BE2C (cell line): ENCODE data around the gene GABRA6. TPM values are rescaled to one million over a fixed set of nuclear protein-coding genes. Genes with fewer than 3 reads are reported as not detected.
"Not testable (repeated sequence)": the region's sequence is repeated elsewhere in the genome, so short reads cannot be mapped to it uniquely, and the experiment has no call there.

Source experiments
- DNase-seq: peaks from one replicate; pipeline ENCODE4 v3.0.0-alpha.2; 2020
- H3K27me3 ChIP-seq: fragments of 250-450 bp; sonication (Bioruptor Pico); 2 replicates; pipeline ENCODE4 v1.5.1; 2020; ENCODE audit warnings: mild to moderate bottlenecking
- H3K36me3 ChIP-seq: fragments of 250-450 bp; sonication (Bioruptor Pico); 2 replicates; pipeline ENCODE4 v1.5.1; 2020; ENCODE audit warnings: mild to moderate bottlenecking
- H3K4me1 ChIP-seq: fragments of 250-450 bp; sonication (Bioruptor Pico); 2 replicates; pipeline ENCODE4 v1.5.1; 2020
- H3K4me3 ChIP-seq: 2 replicates; pipeline ENCODE4 v1.5.1; 2011; ENCODE audit warnings: low read depth, low read length
- H3K9me3 ChIP-seq: fragments of 250-450 bp; sonication (Bioruptor Pico); 2 replicates; pipeline ENCODE4 v1.5.1; 2020
- CTCF ChIP-seq: IDR thresholded peaks from 2 replicates; pipeline ENCODE4 v1.5.1; 2012; ENCODE audit warnings: mild to moderate bottlenecking, low read depth, low read length
- polyA plus RNA-seq: library from polyadenylated mRNA; unstranded; fragments of >200 nt; gene quantifications from one replicate; pipeline ENCODE4 v1.2.1, GENCODE V29; 2012; ENCODE audit warnings: low read depth, missing spikeins; ENCODE audit not compliant: insufficient read length, insufficient read depth

GABRA6 gene
- polyA plus RNA-seq, result not detected

- Histone ChIP-seq H3K9me3 (no peaks in the 10 kb centered on the region), H3K36me3 (no peaks in the 10 kb centered on the region), H3K4me3 (no peak within 1 kb of the TSS), H3K4me1 (no peaks in the 10 kb centered on the region), H3K27me3 (no peaks in the 10 kb centered on the region)
- TF ChIP-seq CTCF, result no peak
- DNase-seq, result no peak
These were observed at the start of gene GABRA6 for GRCh38 chr5:161685461-161685860. Gene GABRA6 (plus strand): TSS chr5:161685721. CDS start chr5:161685990, 269 bp downstream.

- Histone ChIP-seq H3K4me1 (no peaks in the 10 kb centered on the region), H3K9me3 (no peaks in the 10 kb centered on the region), H3K4me3 (no peak overlapping the region), H3K27me3 (no peaks in the 10 kb centered on the region), H3K36me3 (no peaks in the 10 kb centered on the region)
- no peak for TF ChIP-seq CTCF
- DNase-seq, result no peak
These were observed 47.9 kb upstream of the GABRA6 start for GRCh38 chr5:161637591-161637990.

- H3K27me3 ChIP-seq, result no peaks in the 10 kb centered on the region
- H3K36me3 ChIP-seq, result no peaks in the 10 kb centered on the region
- H3K4me1 ChIP-seq, result no peaks in the 10 kb centered on the region
- TF ChIP-seq CTCF, result no peak
- H3K9me3 ChIP-seq, result no peaks in the 10 kb centered on the region
- DNase-seq, result no peak
- H3K4me3 ChIP-seq, result no peak overlapping the region
These were observed 44.1 kb upstream of the GABRA6 start for GRCh38 chr5:161641444-161641843.

- no peak for TF ChIP-seq CTCF
- no peaks in the 10 kb centered on the region for H3K27me3 ChIP-seq
- no peaks in the 10 kb centered on the region for H3K36me3 ChIP-seq
These were observed 40.3 kb upstream of the GABRA6 start for GRCh38 chr5:161645264-161645663.

GRCh38 chr5:161651926-161652325 lies 33.6 kb upstream of the GABRA6 start:
- not testable (repeated sequence) for H3K36me3 ChIP-seq, DNase-seq, H3K4me3 ChIP-seq, H3K27me3 ChIP-seq, H3K9me3 ChIP-seq, H3K4me1 ChIP-seq

More at GRCh38 chr5:161645264-161645663, 40.3 kb upstream of the GABRA6 start:
- no peaks in the 10 kb centered on the region for H3K4me1 ChIP-seq
- no peak for DNase-seq
- no peak overlapping the region for H3K4me3 ChIP-seq
- no peaks in the 10 kb centered on the region for H3K9me3 ChIP-seq

- Histone ChIP-seq H3K36me3 (no peaks in the 10 kb centered on the region), H3K9me3 (no peaks in the 10 kb centered on the region), H3K4me3 (no peak overlapping the region), H3K4me1 (no peaks in the 10 kb centered on the region), H3K27me3 (no peaks in the 10 kb centered on the region)
- DNase-seq, result no peak
- no peak for TF ChIP-seq CTCF
These were observed 24.7 kb upstream of the GABRA6 start for GRCh38 chr5:161660806-161661205.

GRCh38 chr5:161663431-161663830 lies 22.1 kb upstream of the GABRA6 start:
- no peaks in the 10 kb centered on the region for H3K27me3 ChIP-seq
- H3K9me3 ChIP-seq, result no peaks in the 10 kb centered on the region
- DNase-seq, result no peak
- no peaks in the 10 kb centered on the region for H3K4me1 ChIP-seq
- no peak overlapping the region for H3K4me3 ChIP-seq
- no peaks in the 10 kb centered on the region for H3K36me3 ChIP-seq
- TF ChIP-seq CTCF, result no peak
